GM06990 (cell line): ENCODE results near the gene CCL17.
A peak's percentile ranks its signal among the peaks of the same experiment; 100 is the strongest.

Experiments used
- DNase-seq: peaks from one replicate; pipeline ENCODE4 v3.0.0-alpha.2; 2011; ENCODE audit not compliant: insufficient read length; ENCODE audit errors: extremely low read depth
- H3K27me3 ChIP-seq: replicated peaks from 2 replicates; pipeline ENCODE4 v1.6.0; 2011; ENCODE audit warnings: low read length; ENCODE audit not compliant: control insufficient read depth, insufficient read depth
- H3K36me3 ChIP-seq: 2 replicates; pipeline ENCODE4 v1.5.1; 2011; ENCODE audit warnings: low read length; ENCODE audit not compliant: control insufficient read depth, insufficient read depth
- H3K4me3 ChIP-seq: replicated peaks from 2 replicates; pipeline ENCODE4 v1.5.1; 2011; ENCODE audit warnings: low read depth, mild to moderate bottlenecking, control low read depth, low read length
- TF ChIP-seq, protein P1 (sequence below): IDR thresholded peaks from 2 replicates; pipeline ENCODE4 v1.5.1; 2011; ENCODE audit warnings: low read length, control low read depth, mild to moderate bottlenecking, inconsistent platforms; ENCODE audit not compliant: insufficient read depth, poor library complexity, severe bottlenecking

The CCL17 gene

GRCh38 chr16:57376313-57376818 is 28.2 kb upstream of the CCL17 start:
- H3K4me3 ChIP-seq = no peak overlapping the region
- TF ChIP-seq, protein P1, sequence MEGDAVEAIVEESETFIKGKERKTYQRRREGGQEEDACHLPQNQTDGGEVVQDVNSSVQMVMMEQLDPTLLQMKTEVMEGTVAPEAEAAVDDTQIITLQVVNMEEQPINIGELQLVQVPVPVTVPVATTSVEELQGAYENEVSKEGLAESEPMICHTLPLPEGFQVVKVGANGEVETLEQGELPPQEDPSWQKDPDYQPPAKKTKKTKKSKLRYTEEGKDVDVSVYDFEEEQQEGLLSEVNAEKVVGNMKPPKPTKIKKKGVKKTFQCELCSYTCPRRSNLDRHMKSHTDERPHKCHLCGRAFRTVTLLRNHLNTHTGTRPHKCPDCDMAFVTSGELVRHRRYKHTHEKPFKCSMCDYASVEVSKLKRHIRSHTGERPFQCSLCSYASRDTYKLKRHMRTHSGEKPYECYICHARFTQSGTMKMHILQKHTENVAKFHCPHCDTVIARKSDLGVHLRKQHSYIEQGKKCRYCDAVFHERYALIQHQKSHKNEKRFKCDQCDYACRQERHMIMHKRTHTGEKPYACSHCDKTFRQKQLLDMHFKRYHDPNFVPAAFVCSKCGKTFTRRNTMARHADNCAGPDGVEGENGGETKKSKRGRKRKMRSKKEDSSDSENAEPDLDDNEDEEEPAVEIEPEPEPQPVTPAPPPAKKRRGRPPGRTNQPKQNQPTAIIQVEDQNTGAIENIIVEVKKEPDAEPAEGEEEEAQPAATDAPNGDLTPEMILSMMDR = no peak
- no peaks in the 10 kb centered on the region for H3K36me3 ChIP-seq
- no peak for DNase-seq
- H3K27me3 ChIP-seq = no peaks in the 10 kb centered on the region

DNA sequence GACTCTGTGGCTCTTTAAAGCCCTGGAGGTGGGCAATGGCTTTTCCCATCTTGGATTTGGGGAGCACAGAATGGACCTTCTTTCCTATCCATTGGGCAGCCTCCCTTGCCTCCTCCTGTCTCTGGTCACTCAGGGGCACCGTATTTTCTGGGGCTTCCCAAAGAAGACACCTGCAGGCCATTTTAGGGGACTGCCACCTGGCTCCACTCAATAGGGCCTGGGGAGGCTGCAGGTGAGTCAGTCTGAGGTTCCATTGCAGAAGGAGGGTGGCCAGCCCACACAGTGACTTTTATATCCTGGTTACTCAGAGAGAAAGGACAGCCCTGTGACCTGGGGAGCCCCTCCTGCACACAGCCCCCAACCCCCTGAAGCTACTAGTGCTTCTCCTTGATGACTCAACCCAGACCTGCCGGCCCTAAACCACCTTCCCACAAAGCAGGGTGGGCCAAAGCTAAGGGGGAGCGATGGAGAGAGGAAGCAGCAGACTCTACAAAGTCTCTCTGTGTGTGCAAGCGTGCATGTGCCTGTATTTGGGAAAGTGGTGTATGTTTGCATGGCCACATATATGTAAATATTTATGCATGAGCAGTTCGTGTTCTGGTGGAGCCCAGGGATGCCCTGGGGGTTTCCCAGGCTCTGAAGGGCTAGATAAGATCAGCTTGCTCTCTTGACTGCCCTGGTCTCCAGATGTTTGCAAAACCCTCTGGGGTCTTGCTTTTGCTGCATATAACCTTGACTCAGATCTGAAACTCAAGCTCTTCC is 27.3 kb upstream of the CCL17 start:
- TF ChIP-seq, protein P1 = peak; percentile 25
- Histone ChIP-seq H3K36me3 (no peaks in the 10 kb centered on the region), H3K27me3 (no peaks in the 10 kb centered on the region), H3K4me3 (no peak overlapping the region)
- peak; percentile 83 for DNase-seq

- no peaks in the 10 kb centered on the region for H3K27me3 ChIP-seq
- H3K4me3 ChIP-seq = no peak overlapping the region
- TF ChIP-seq, protein P1 = no peak
- no peak for DNase-seq
- no peaks in the 10 kb centered on the region for H3K36me3 ChIP-seq
These were observed 25.0 kb upstream of the CCL17 start for GRCh38 chr16:57379579-57379978.

GRCh38 chr16:57380671-57381462 is 23.7 kb upstream of the CCL17 start:
- Histone ChIP-seq H3K27me3 (no peaks in the 10 kb centered on the region), H3K4me3 (no peak overlapping the region)
- no peak for DNase-seq

DNA sequence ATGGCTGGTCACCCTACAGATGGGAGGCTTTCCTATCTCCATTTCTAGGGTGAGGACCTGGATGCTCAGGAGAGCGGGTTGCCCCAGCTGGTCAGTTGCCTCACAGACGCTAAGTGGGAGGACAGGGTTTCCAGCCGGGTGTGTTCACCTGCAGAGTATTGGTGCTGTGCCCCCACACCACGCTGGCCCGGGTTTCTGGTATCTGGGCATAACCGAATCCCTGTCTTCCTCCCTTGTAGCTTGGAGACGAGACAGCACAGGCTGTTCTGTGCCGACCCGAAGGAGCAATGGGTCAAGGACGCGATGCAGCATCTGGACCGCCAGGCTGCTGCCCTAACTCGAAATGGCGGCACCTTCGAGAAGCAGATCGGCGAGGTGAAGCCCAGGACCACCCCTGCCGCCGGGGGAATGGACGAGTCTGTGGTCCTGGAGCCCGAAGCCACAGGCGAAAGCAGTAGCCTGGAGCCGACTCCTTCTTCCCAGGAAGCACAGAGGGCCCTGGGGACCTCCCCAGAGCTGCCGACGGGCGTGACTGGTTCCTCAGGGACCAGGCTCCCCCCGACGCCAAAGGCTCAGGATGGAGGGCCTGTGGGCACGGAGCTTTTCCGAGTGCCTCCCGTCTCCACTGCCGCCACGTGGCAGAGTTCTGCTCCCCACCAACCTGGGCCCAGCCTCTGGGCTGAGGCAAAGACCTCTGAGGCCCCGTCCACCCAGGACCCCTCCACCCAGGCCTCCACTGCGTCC is 22.6 kb upstream of the CCL17 start:
- no peak for DNase-seq
- Histone ChIP-seq H3K36me3 (no peaks in the 10 kb centered on the region), H3K4me3 (no peak overlapping the region), H3K27me3 (no peaks in the 10 kb centered on the region)
- TF ChIP-seq, protein P1 = no peak

More at GRCh38 chr16:57380671-57381462, 23.7 kb upstream of the CCL17 start:
- no peaks in the 10 kb centered on the region for H3K36me3 ChIP-seq
- TF ChIP-seq, protein P1 = no peak
